ENCODE data around the gene AVEN.

The AVEN gene

DNA sequence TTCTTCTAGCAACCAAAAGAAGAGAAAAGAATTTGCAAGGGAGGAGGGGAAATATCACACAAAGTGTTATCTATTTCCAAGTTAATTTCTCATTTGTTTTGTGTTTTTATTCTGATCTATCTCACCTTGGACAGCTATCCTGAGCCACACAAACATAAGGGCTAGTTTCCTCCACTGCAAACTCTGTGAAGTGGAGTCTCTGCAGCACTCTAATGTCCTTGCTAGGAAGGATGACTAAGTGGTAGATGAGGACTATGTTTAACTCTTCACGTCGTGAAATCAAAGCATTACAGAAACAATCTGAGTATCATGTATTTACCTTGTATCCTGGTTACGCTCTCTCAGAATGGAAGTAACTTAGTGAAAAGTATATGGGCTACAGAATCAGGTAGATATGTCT lies 104.6 kb downstream of the AVEN start:
- no peaks in the 10 kb centered on the region for H3K27me3 ChIP-seq (ENCODE audit: control insufficient read depth, insufficient read depth, low read length, poor library complexity, severe bottlenecking)
- H3K36me3 ChIP-seq (ENCODE audit: control insufficient read depth, insufficient read depth, low read length): no peaks in the 10 kb centered on the region
- H3K4me3 ChIP-seq (ENCODE audit: insufficient read depth, low read depth, low read length): no peak overlapping the region
- no peaks in the 10 kb centered on the region for H3K4me1 ChIP-seq (ENCODE audit: control insufficient read depth, insufficient read depth, low read length)
- H3K9me3 ChIP-seq (ENCODE audit: control insufficient read depth, low read length): no peaks in the 10 kb centered on the region
- no peak overlapping the region for H3K27ac ChIP-seq (ENCODE audit: insufficient read depth, low read depth, low read length, poor library complexity, severe bottlenecking)
- 92 to 93% methylated on average over 3 of the region's 3 CpGs for WGBS, 2 experiments

DNA sequence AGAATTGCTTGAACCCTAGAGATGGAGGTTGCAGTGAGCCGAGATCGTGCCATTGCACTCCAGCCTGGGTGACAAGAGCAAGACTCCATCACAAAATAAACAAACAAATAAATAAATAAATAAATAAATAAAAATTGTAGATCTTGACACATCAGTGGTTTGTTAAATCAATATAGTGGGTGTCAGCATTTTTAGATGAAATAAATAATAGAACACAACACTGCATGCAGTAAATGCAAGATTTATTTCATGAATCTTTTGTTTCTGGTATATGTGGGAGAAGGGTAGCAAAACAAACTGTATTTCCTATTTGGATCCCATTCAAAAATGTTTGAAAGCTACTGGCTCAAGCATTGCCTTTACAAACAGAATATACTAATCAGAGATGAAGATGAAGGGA lies 106.3 kb downstream of the AVEN start:
- H3K27ac ChIP-seq (ENCODE audit: insufficient read depth, low read depth, low read length, poor library complexity, severe bottlenecking): no peak overlapping the region
- no peaks in the 10 kb centered on the region for H3K4me1 ChIP-seq (ENCODE audit: control insufficient read depth, insufficient read depth, low read length)
- no peaks in the 10 kb centered on the region for H3K36me3 ChIP-seq (ENCODE audit: control insufficient read depth, insufficient read depth, low read length)
- no peak overlapping the region for H3K4me3 ChIP-seq (ENCODE audit: insufficient read depth, low read depth, low read length)
- H3K27me3 ChIP-seq (ENCODE audit: control insufficient read depth, insufficient read depth, low read length, poor library complexity, severe bottlenecking): no peaks in the 10 kb centered on the region
- H3K9me3 ChIP-seq (ENCODE audit: control insufficient read depth, low read length): no peaks in the 10 kb centered on the region
- 72% methylated on average over 2 of the region's 2 CpGs; no CpG with 5 or more reads in 1 of the 2 experiments for WGBS, 2 experiments

DNA sequence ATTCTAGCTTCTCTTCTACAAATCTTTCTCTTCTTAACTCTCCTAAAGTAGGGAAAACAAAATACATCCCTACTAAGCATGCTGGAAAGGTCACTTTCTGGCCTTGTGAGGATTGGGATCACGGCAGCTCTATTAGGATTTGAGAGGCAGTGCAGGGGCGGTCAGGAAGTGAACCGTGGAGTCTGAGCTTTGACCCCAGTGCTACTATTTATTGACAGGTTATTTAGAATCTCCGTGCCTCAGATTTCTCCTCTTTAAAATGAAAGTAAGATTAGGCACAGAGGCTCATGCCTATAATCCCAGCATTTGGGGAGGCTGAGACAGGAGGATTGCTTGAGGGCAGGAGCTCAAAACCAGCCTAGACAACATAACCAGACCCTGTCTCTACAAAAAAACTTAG lies 112.7 kb downstream of the AVEN start:
- H3K27me3 ChIP-seq (ENCODE audit: control insufficient read depth, insufficient read depth, low read length, poor library complexity, severe bottlenecking): no peaks in the 10 kb centered on the region
- H3K27ac ChIP-seq (ENCODE audit: insufficient read depth, low read depth, low read length, poor library complexity, severe bottlenecking): no peak overlapping the region
- no peak overlapping the region for H3K4me3 ChIP-seq (ENCODE audit: insufficient read depth, low read depth, low read length)
- H3K36me3 ChIP-seq (ENCODE audit: control insufficient read depth, insufficient read depth, low read length): no peaks in the 10 kb centered on the region
- WGBS, 2 experiments: 90 to 93% methylated on average over 4 of the region's 4 CpGs
- no peaks in the 10 kb centered on the region for H3K9me3 ChIP-seq (ENCODE audit: control insufficient read depth, low read length)
- H3K4me1 ChIP-seq (ENCODE audit: control insufficient read depth, insufficient read depth, low read length): no peaks in the 10 kb centered on the region

DNA sequence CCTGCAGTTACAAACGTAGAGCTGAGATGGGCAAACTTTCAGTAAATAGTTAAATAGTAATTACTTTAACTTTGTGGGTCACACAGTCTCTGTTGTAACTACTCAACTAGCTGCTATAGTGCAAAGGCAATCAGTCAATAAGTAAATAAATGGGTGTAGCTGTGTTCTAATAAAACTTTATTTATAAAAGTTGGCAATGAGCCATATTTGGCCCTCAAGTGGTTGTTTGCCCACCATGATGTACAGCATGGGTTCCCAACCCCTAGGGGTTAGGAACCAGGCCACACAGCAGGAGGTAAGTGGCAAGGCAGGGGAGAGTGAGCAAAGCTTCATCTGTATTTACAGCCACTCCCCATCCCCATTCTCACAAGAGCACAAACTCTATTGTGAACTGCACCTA lies 115.6 kb downstream of the AVEN start:
- Histone ChIP-seq H3K9me3 (ENCODE audit: control insufficient read depth, low read length) (no peaks in the 10 kb centered on the region), H3K27ac (ENCODE audit: insufficient read depth, low read depth, low read length, poor library complexity, severe bottlenecking) (no peak overlapping the region), H3K36me3 (ENCODE audit: control insufficient read depth, insufficient read depth, low read length) (no peaks in the 10 kb centered on the region), H3K4me3 (ENCODE audit: insufficient read depth, low read depth, low read length) (no peak overlapping the region), H3K27me3 (ENCODE audit: control insufficient read depth, insufficient read depth, low read length, poor library complexity, severe bottlenecking) (no peaks in the 10 kb centered on the region), H3K4me1 (ENCODE audit: control insufficient read depth, insufficient read depth, low read length) (no peaks in the 10 kb centered on the region)
- 100% methylated on average over 1 of the region's 1 CpG for whole genome bisulfite sequencing, 2 experiments

DNA sequence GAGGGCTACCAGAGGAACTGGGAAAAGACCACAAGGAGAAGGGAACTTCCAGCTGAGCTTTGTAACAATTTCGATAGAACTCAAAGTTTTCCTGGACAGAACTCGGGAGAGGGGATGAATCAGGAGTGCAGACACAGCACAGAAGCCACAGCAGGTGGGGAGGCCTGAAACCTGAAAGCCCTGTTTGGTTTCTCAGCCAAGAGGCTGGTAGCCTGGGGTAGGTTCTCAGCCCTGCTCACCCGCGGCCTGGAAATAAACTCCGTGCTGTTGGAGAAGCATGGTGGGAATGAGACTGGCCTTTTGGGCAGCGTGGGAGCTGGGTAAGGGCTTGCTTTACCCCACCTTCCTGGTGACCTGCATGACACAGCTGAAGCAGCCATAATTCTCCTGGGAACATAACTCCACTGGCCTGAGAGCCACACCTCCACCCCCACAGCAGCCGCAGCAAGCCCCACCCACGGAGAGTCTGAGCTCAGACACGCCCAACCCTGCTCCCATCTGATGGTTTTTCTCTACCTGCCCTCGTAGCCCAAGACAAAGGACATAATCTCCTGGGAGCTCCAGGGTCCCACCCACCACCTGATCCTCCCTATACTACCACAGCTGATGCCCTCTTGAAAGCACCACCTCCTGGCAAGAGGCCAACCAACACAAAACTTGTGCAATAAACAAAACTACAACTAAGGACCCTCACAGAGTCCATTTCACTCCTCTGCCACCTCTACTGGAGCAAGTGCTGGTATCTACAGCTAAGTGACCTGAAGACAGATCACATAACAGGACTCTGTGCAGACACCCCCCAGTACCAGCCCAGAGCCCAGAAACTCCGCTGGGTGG lies 123.2 kb downstream of the AVEN start:
- 73 to 75% methylated on average over 11 of the region's 11 CpGs for WGBS, 2 experiments
- Histone ChIP-seq H3K9me3 (ENCODE audit: control insufficient read depth, low read length) (no peaks in the 10 kb centered on the region), H3K36me3 (ENCODE audit: control insufficient read depth, insufficient read depth, low read length) (no peaks in the 10 kb centered on the region), H3K27me3 (ENCODE audit: control insufficient read depth, insufficient read depth, low read length, poor library complexity, severe bottlenecking) (no peaks in the 10 kb centered on the region), H3K4me1 (ENCODE audit: control insufficient read depth, insufficient read depth, low read length) (peaks cover 7% of the 10 kb centered on the region), H3K27ac (ENCODE audit: insufficient read depth, low read depth, low read length, poor library complexity, severe bottlenecking) (no peak overlapping the region), H3K4me3 (ENCODE audit: insufficient read depth, low read depth, low read length) (no peak overlapping the region)

DNA sequence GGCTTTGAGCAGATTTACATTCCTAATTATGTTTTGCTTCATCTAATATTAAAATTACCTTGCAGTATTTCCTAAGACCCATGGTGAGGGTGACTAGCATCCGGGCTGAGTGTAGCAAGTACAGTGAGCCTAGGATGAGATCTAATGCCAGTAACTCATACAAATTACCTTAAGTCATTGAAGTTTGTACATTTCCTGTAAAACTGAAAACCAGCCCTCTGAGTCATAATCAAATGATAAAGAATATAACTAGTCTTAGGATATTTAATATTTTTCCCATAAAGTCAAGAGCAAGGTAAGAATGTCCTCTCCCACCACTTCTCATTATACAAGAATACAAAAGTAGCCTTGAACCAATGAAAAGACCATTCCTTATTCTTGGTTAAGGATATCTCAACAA lies 125.5 kb downstream of the AVEN start:
- 100% methylated on average over 1 of the region's 1 CpG for WGBS, 2 experiments
- H3K36me3 ChIP-seq (ENCODE audit: control insufficient read depth, insufficient read depth, low read length): no peaks in the 10 kb centered on the region
- H3K27me3 ChIP-seq (ENCODE audit: control insufficient read depth, insufficient read depth, low read length, poor library complexity, severe bottlenecking): no peaks in the 10 kb centered on the region
- H3K4me3 ChIP-seq (ENCODE audit: insufficient read depth, low read depth, low read length): no peak overlapping the region
- no peaks in the 10 kb centered on the region for H3K9me3 ChIP-seq (ENCODE audit: control insufficient read depth, low read length)
- H3K4me1 ChIP-seq (ENCODE audit: control insufficient read depth, insufficient read depth, low read length): peaks cover 10% of the 10 kb centered on the region
- no peak overlapping the region for H3K27ac ChIP-seq (ENCODE audit: insufficient read depth, low read depth, low read length, poor library complexity, severe bottlenecking)

DNA sequence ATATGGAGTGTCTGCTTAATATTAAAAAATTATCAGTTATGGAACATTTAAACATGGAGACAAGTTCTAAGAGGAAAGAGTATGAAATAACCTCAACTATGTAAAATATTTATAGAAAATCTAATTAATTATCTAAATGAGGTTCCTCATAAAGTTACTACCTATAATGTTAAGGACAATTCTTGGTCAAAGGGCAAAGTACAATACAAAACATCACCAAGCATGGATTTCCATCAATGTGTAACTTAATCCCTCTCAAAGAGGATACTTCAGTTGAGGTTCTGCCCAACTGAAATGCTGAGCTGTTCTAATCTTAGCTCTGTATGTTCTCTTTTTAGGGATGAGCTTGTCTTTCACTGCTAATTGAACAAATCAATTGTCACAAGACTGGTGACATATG lies 126.7 kb downstream of the AVEN start:
- Histone ChIP-seq H3K4me1 (ENCODE audit: control insufficient read depth, insufficient read depth, low read length) (peaks cover 10% of the 10 kb centered on the region), H3K27ac (ENCODE audit: insufficient read depth, low read depth, low read length, poor library complexity, severe bottlenecking) (no peak overlapping the region), H3K4me3 (ENCODE audit: insufficient read depth, low read depth, low read length) (no peak overlapping the region), H3K27me3 (ENCODE audit: control insufficient read depth, insufficient read depth, low read length, poor library complexity, severe bottlenecking) (no peaks in the 10 kb centered on the region), H3K36me3 (ENCODE audit: control insufficient read depth, insufficient read depth, low read length) (no peaks in the 10 kb centered on the region), H3K9me3 (ENCODE audit: control insufficient read depth, low read length) (no peaks in the 10 kb centered on the region)

DNA sequence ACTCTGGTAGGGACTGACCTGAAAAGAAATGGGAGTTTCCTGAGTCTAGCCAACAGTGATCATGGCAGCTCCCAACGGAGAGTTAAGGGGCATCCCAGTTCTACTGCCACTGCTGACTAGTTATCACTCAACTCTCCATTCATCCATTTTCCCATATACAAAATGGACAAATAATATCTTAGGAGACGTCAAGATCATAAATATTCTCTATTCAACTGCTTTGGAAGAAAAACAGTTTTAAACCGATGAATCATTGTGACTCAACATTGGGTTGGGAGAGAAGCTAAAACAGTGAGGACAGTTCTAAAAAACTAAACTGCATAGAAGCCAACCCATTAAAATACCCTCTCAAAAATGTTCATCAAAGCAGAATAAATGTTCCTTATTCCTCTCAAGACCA lies 128.3 kb downstream of the AVEN start:
- peaks cover 8% of the 10 kb centered on the region for H3K4me1 ChIP-seq (ENCODE audit: control insufficient read depth, insufficient read depth, low read length)
- H3K36me3 ChIP-seq (ENCODE audit: control insufficient read depth, insufficient read depth, low read length): no peaks in the 10 kb centered on the region
- H3K4me3 ChIP-seq (ENCODE audit: insufficient read depth, low read depth, low read length): no peak overlapping the region
- WGBS, 2 experiments: 94 to 98% methylated on average over 3 of the region's 3 CpGs
- H3K27me3 ChIP-seq (ENCODE audit: control insufficient read depth, insufficient read depth, low read length, poor library complexity, severe bottlenecking): no peaks in the 10 kb centered on the region
- H3K9me3 ChIP-seq (ENCODE audit: control insufficient read depth, low read length): no peaks in the 10 kb centered on the region
- H3K27ac ChIP-seq (ENCODE audit: insufficient read depth, low read depth, low read length, poor library complexity, severe bottlenecking): no peak overlapping the region

DNA sequence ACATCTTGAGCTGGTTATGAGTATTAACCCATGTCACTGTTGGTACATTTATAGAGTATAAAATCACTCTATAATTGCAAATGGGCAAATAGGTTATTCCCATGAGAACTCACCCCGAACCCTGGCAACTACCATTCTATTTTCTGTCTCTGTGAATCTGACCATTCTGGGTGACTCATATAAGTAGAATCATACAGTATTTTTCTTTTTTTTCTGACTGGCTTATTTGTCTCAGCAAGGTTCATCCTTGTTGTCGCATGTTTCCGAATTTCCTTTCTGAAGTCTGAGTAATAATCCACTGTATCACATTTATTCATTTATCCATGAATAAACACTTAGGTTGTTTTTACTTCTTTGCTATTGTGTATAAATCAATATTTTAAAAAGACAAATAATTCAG lies 130.6 kb downstream of the AVEN start:
- WGBS, 2 experiments: 89 to 90% methylated on average over 3 of the region's 3 CpGs
- no peak overlapping the region for H3K4me3 ChIP-seq (ENCODE audit: insufficient read depth, low read depth, low read length)
- H3K27ac ChIP-seq (ENCODE audit: insufficient read depth, low read depth, low read length, poor library complexity, severe bottlenecking): no peak overlapping the region
- no peaks in the 10 kb centered on the region for H3K9me3 ChIP-seq (ENCODE audit: control insufficient read depth, low read length)
- no peaks in the 10 kb centered on the region for H3K36me3 ChIP-seq (ENCODE audit: control insufficient read depth, insufficient read depth, low read length)
- peaks cover 3% of the 10 kb centered on the region for H3K4me1 ChIP-seq (ENCODE audit: control insufficient read depth, insufficient read depth, low read length)
- no peaks in the 10 kb centered on the region for H3K27me3 ChIP-seq (ENCODE audit: control insufficient read depth, insufficient read depth, low read length, poor library complexity, severe bottlenecking)

DNA sequence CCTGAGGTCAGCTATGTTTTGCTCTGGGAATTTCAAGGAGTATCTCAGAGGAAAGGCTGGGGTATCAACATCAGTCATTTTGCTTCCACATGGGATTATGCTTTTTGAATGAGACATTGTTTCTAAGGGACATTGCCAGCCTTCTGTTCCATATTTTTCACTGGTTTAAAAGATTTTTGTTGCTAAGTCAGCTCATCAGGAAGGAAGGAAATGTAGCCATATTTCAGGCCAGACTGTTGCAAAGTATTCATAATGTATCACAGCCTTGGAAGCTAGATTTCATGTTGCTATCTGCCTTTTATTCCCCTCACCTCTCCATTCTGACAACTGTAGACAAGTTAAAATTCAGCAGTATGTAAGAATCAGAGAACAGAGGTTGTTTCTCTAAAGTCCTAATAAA lies 131.7 kb downstream of the AVEN start:
- Histone ChIP-seq H3K9me3 (ENCODE audit: control insufficient read depth, low read length) (no peaks in the 10 kb centered on the region), H3K4me1 (ENCODE audit: control insufficient read depth, insufficient read depth, low read length) (peaks cover 3% of the 10 kb centered on the region), H3K27me3 (ENCODE audit: control insufficient read depth, insufficient read depth, low read length, poor library complexity, severe bottlenecking) (no peaks in the 10 kb centered on the region), H3K4me3 (ENCODE audit: insufficient read depth, low read depth, low read length) (no peak overlapping the region), H3K27ac (ENCODE audit: insufficient read depth, low read depth, low read length, poor library complexity, severe bottlenecking) (no peak overlapping the region), H3K36me3 (ENCODE audit: control insufficient read depth, insufficient read depth, low read length) (no peaks in the 10 kb centered on the region)

DNA sequence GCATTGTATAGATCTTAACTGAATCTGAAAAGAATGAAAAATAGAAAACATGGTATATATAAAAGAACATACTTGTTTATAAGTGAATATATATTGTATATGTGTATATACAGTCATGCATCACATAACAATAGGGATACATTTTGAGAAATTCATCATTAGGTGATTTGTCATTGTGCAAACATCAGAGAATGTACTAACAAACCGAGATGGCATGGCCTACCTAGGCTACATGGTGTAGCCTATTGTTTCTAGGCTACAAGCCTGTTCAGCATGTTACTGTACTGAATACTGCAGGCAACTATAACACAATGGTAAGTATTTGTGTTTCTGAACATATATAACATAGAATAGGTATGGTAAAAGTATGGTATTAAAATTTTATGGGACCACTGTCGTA lies 135.3 kb downstream of the AVEN start:
- Histone ChIP-seq H3K27me3 (ENCODE audit: control insufficient read depth, insufficient read depth, low read length, poor library complexity, severe bottlenecking) (no peaks in the 10 kb centered on the region), H3K4me3 (ENCODE audit: insufficient read depth, low read depth, low read length) (no peak overlapping the region), H3K4me1 (ENCODE audit: control insufficient read depth, insufficient read depth, low read length) (no peaks in the 10 kb centered on the region), H3K27ac (ENCODE audit: insufficient read depth, low read depth, low read length, poor library complexity, severe bottlenecking) (no peak overlapping the region), H3K36me3 (ENCODE audit: control insufficient read depth, insufficient read depth, low read length) (no peaks in the 10 kb centered on the region), H3K9me3 (ENCODE audit: control insufficient read depth, low read length) (no peaks in the 10 kb centered on the region)
- 100% methylated on average over 1 to 2 of the region's 2 CpGs for WGBS, 2 experiments

Data from ectodermal cell (in vitro differentiated cells).